Effector memory CD8-positive, alpha-beta T cell (primary cell): Measurements from ENCODE around the gene KIF14.

Source experiments
- ATAC-seq: fragments of 150-1000 bp; cut with Tn5 transposase; replicated peaks from 2 replicates; pipeline ENCODE4 v1.10.0; 2021; ENCODE audit warnings: mild to moderate bottlenecking, moderate library complexity
- DNase-seq, 3 experiments: peaks; one replicate each; pipeline ENCODE4 v3.0.0; 2021
- H3K27ac Mint-ChIP-seq, 2 donors: one replicate each; pipeline ENCODE4 v1.8.0; 2022; ENCODE audit warnings: mild to moderate bottlenecking in 2 of 2, mixed read lengths in 2 of 2, moderate library complexity in 2 of 2
- H3K27me3 Mint-ChIP-seq, 2 donors: one replicate each; pipeline ENCODE4 v1.8.0; 2022; ENCODE audit warnings: mixed read lengths in 2 of 2
- H3K36me3 Mint-ChIP-seq: one replicate; pipeline ENCODE4 v1.8.0; 2022; ENCODE audit warnings: mild to moderate bottlenecking, moderate library complexity, mixed read lengths; ENCODE audit not compliant: insufficient read depth
- H3K4me1 Mint-ChIP-seq, 2 donors: one replicate each; pipeline ENCODE4 v1.8.0; 2022; ENCODE audit warnings: low read depth in 2 of 2, mixed read lengths in 2 of 2
- H3K4me3 Mint-ChIP-seq, 2 donors: one replicate each; pipeline ENCODE4 v1.8.0; 2022; ENCODE audit warnings: mild to moderate bottlenecking in 2 of 2, mixed read lengths in 2 of 2, moderate library complexity in 2 of 2
- H3K9me3 Mint-ChIP-seq, 2 donors: one replicate each; pipeline ENCODE4 v1.8.0; 2022; ENCODE audit warnings: mixed read lengths in 2 of 2
- total RNA-seq, 9 experiments: gene quantifications; one replicate each; lab custom pipeline; 2026; lab: John Stamatoyannopoulos, UW

Gene KIF14, protein sequence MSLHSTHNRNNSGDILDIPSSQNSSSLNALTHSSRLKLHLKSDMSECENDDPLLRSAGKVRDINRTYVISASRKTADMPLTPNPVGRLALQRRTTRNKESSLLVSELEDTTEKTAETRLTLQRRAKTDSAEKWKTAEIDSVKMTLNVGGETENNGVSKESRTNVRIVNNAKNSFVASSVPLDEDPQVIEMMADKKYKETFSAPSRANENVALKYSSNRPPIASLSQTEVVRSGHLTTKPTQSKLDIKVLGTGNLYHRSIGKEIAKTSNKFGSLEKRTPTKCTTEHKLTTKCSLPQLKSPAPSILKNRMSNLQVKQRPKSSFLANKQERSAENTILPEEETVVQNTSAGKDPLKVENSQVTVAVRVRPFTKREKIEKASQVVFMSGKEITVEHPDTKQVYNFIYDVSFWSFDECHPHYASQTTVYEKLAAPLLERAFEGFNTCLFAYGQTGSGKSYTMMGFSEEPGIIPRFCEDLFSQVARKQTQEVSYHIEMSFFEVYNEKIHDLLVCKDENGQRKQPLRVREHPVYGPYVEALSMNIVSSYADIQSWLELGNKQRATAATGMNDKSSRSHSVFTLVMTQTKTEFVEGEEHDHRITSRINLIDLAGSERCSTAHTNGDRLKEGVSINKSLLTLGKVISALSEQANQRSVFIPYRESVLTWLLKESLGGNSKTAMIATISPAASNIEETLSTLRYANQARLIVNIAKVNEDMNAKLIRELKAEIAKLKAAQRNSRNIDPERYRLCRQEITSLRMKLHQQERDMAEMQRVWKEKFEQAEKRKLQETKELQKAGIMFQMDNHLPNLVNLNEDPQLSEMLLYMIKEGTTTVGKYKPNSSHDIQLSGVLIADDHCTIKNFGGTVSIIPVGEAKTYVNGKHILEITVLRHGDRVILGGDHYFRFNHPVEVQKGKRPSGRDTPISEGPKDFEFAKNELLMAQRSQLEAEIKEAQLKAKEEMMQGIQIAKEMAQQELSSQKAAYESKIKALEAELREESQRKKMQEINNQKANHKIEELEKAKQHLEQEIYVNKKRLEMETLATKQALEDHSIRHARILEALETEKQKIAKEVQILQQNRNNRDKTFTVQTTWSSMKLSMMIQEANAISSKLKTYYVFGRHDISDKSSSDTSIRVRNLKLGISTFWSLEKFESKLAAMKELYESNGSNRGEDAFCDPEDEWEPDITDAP (N-terminal part only)
- 0.40 to 5.1 (median 1.1) reads per million in 9 experiments for total RNA-seq

DNA sequence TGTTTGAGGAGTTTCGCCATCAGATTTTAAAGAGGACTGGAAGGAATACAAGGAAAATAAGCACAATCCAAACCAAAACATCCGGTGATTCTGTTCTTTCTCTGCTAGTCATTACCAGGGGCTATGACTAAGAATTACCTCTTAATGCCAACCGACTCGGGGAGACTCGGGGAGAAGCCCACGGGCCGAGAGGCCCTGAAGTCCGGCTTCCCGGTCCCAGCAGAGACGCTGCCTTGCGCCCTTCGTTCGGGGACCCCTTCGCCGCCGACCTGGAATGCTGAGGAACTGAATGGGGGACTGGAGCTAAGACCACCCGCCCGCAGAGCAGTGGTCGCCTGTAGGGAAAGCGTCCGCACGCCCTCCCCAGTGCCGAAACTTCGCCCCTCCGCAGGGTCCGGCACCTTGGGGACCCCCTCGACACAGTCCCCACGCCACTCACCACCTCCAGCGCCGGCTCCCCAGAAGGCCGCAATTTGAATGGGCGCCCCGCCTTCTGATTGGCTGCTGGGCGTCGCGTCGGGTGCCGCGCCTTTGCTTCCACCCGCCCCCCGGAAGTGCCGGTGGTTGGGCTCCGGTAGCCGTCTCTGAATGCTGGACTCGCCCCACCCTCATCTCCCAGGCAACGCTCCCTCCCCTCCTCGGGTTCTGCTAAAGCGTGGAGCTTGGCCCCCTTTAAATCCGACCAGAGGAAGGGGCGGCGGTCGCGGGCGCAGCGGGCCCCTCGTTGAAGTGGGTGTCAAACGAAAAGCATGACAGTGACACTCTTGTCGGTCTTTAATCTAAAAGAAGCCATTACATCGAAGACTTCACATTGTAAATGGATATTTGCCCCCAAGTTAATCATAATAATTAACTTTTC lies at the start of gene KIF14:
KIF14 (minus strand) TSS at position 479 of the 859 bp plus-strand sequence. CDS start 2,028 bp downstream, outside the sequence.
- H3K27me3 Mint-ChIP-seq = no peaks in the 10 kb centered on the region
- H3K4me3 Mint-ChIP-seq = peak within 1 kb of the TSS; percentile 94 to 97
- H3K27ac Mint-ChIP-seq = peak within 1 kb of the TSS; percentile 92 to 95
- no peaks in the 10 kb centered on the region for H3K9me3 Mint-ChIP-seq
- peaks cover 5% of the 10 kb centered on the region in 2 donors for H3K4me1 Mint-ChIP-seq
- peaks cover 5% of the 10 kb centered on the region for H3K36me3 Mint-ChIP-seq
- DNase-seq (peak; percentile 88 to 90 (median 88)), ATAC-seq (peak; percentile 99)

DNA sequence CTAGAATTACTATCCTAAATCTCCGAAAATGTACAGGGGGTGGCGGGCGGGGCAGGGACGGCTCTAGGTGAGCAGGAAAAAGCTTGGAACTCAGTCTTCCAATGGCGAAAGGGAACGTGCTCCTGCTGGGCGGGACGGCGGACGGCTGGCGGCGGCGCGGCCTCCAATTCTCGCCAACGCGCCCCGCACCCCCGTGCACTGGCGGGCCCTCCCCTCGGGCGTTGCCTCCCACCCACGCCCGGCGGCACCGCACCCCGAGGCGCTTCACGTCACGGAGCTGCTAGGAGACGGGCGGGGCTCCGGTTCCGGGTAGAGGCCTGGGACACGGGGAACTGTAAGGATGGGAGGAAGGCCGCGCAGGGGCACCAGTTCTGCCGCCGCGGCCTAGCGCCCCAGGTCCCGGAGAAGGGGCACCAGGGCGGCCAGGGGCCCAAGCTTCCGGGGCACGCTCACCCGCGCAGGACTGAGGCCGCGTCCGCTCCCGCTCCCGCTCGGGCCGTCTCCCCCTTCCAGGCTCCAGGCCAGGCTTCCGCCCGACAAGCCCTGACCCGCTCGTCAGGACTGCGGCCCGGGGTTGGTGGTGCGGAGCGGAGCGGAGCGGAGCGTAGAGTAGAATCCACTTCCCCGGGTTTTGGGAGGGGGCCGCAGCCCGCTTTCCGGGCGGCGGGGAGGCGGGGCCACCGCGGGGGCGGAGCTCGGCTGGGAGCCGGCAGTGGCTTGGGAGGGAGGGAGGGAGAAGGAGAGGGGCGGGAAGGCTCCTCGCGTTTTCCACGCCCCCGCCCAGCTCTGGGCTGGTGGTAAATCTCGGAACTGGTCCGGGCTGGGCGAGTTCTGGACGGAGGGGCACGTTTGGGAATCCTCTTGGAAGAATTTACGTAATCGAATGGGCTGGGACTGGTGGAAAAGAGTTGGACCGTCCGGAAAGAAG lies 49.0 kb upstream of the KIF14 start, which contains the start of gene DDX59:
DDX59 (minus strand) TSS at position 594 of the 928 bp plus-strand sequence. CDS start 3,167 bp downstream, outside the sequence.
- ATAC-seq = peak; percentile 87
- Mint-ChIP-seq H3K4me3 (peak within 1 kb of the TSS; percentile 97 to 98), H3K27me3 (no peaks in the 10 kb centered on the region), H3K4me1 (peaks cover 29 to 31% of the 10 kb centered on the region in 2 donors), H3K9me3 (no peaks in the 10 kb centered on the region), H3K27ac (peak within 1 kb of the TSS; percentile 95 to 96), H3K36me3 (peaks cover 19% of the 10 kb centered on the region)
- peak; percentile 81 to 86 (median 81) for DNase-seq

DNA sequence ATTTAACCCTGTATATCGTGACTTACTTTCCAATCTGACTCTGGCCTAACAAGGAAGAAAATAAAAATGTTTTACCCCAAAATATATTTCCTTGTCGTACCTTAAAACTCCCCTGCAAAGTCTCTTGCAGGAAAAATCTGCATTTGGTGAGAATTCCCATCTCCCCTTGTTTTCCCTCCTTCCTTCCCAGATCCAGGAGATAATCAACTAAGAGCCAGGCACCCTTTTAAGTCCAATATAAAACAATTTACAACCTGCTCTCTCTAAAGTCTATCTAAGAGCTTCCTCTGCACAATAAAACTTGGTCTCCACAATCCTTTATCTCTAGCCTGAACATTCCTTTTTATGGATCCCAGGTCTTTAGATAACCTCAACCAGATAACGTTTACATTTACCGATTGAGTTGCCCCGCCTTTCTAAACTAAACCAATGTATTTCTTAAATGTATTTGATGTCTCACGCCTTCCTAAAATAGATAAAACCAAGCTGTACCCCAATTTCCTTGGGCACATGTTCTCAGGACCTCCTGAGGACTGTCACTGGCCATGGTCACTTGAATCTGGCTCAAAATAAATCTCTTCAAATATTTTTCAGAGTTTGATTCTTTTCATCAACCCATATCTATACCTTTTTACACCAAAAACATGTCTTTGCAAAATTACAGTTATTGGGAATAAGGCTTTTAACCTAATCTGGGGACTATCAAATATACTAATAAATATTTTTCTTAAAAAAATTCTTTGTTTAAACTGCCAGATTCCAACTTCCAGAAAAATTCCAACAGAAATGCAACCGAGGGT lies 48.2 kb upstream of the KIF14 start:
- Mint-ChIP-seq H3K27me3 (no peaks in the 10 kb centered on the region), H3K4me1 (peaks cover 33 to 40% of the 10 kb centered on the region in 2 donors), H3K36me3 (peaks cover 20% of the 10 kb centered on the region), H3K4me3 (peak overlapping the region; percentile 97 to 98), H3K9me3 (no peaks in the 10 kb centered on the region), H3K27ac (peak overlapping the region; percentile 95 to 96)
- no peak for ATAC-seq
- no peak for DNase-seq

DNA sequence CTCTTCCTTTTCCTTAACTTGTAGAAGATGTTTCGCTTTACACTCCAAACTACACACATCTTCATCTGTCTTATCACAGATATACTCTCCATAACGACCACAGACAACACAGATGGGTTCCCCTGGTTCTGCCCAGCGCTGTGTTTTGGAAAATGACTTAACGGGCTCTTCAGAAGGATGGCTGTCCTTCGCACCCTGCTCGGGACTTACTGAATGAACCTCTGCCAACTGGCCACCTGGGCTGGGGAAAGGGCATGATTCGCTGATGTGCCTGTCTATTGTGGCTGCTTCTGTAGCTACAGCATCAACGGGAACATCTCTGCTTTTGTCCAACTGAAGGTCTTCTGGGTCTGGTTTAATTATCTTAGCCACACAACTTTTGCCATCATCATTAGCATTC lies 45.8 kb upstream of the KIF14 start:
- no peaks in the 10 kb centered on the region for H3K9me3 Mint-ChIP-seq
- no peaks in the 10 kb centered on the region for H3K27me3 Mint-ChIP-seq
- H3K36me3 Mint-ChIP-seq = peaks cover 33% of the 10 kb centered on the region
- H3K4me3 Mint-ChIP-seq = peak overlapping the region in 1 of 2 donors; percentile 19
- no peak overlapping the region for H3K27ac Mint-ChIP-seq
- ATAC-seq (no peak), DNase-seq (no peak)
- H3K4me1 Mint-ChIP-seq = peaks cover 36 to 58% of the 10 kb centered on the region in 2 donors

DNA sequence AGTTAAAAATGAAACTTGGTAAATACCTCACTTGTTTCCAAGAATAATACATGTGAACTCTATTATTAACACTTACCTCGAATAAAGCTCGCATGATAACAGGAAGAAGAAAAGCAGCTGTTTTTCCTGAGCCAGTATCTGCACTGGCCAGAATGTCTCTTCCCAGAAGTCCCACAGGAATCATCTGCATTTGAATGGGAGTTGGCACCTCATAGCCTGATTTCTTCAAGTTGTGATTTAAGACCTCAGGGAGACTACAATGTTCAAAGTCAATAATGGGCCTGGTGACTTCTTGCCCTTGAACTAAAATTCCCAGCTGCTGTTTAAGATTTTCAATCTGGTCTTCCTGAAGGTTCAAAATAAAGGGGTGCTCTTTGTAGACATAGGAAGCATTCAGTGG lies 45.3 kb upstream of the KIF14 start:
- Mint-ChIP-seq H3K36me3 (peaks cover 34% of the 10 kb centered on the region), H3K27ac (no peak overlapping the region), H3K4me3 (no peak overlapping the region)

DNA sequence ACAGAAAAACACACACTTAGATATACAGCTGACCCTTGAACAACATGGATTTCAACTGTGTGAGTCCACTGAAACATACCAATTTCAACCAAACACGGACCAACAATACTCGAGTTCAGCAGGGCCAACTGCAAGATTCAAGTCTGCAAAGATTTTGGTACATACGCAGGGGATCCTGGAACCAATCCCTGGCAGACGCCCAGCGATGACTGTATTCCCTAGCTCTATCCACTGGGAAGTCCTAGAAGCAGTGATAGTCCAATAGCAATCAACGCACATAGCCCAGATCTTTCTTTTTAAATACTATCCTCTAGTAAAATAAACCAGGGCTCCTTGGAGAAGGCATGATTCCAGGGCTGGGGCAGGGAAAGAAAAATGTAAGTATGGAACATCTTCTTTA lies 40.2 kb upstream of the KIF14 start:
- no peaks in the 10 kb centered on the region for H3K9me3 Mint-ChIP-seq
- peaks cover 18 to 41% of the 10 kb centered on the region in 2 donors for H3K4me1 Mint-ChIP-seq
- peaks cover 55% of the 10 kb centered on the region for H3K36me3 Mint-ChIP-seq
- ATAC-seq (no peak), DNase-seq (no peak)
- no peaks in the 10 kb centered on the region for H3K27me3 Mint-ChIP-seq
- no peak overlapping the region for H3K4me3 Mint-ChIP-seq
- H3K27ac Mint-ChIP-seq = peak overlapping the region in 1 of 2 donors; percentile 29

More for the DNA sequence above, 45.3 kb upstream of the KIF14 start:
- ATAC-seq (no peak), DNase-seq (no peak)
- no peaks in the 10 kb centered on the region for H3K9me3 Mint-ChIP-seq
- H3K27me3 Mint-ChIP-seq = no peaks in the 10 kb centered on the region
- peaks cover 37 to 59% of the 10 kb centered on the region in 2 donors for H3K4me1 Mint-ChIP-seq

DNA sequence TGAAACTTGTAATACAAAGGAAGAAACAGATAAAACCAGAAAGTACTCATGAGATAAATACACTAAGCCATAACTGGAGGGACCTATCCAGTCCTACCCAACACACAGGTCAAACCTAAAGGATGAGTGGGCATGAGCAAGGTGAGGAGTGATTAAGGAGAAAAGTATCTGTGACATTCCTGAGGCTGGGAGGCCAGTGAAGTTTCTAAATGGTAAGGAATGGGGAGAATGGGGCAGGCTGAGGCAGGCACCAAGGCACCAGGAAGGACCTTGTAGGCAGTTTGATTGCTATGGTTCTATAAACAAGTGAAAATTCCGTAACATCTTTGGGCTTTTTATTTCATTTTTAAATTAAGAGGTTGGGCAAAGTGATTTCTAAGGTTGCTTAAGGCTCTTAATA lies 38.7 kb upstream of the KIF14 start:
- DNase-seq = no peak
- H3K9me3 Mint-ChIP-seq = no peaks in the 10 kb centered on the region
- H3K27ac Mint-ChIP-seq = peak overlapping the region; percentile 29 to 30
- H3K36me3 Mint-ChIP-seq = peaks cover 60% of the 10 kb centered on the region
- H3K4me3 Mint-ChIP-seq = no peak overlapping the region
- no peak for ATAC-seq
- H3K4me1 Mint-ChIP-seq = peaks cover 11 to 39% of the 10 kb centered on the region in 2 donors
- no peaks in the 10 kb centered on the region for H3K27me3 Mint-ChIP-seq

DNA sequence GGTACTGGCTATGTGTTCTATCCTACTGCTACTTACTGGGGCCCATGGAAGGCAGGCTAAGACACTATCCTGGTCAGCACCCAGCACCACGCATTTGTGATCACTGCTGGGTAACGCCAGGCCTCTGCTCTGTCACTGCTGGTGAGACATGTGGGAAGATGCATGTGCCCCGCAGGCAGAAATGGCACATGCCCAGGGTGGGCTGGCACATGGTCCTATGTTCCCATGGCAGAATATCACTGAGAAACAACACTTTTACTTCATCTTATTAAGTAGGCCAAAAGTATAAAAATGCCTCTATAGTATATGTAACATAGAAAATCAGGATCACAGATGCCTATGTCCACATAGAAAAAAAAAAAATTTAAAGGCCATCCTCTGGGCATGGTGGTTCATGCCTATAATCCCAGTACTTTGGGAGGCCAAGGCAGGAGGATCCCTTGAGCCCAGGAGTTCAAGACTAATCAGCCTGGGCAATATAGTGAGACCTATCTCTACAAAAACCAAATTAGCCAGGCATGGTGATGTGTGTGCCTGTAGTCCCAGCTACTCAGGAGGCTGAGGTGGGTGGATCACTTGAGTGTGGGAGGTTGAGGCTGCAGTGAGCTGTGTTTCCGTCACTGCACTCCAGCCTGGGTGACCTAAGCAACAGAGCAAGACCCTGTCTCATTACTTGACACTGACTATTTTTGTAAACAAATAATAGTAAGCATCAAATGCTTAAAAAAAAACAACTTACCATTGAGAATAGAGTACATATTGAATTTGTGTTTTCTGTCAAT lies 37.7 kb upstream of the KIF14 start:
- DNase-seq = no peak
- Mint-ChIP-seq H3K4me1 (peaks cover 16 to 38% of the 10 kb centered on the region in 2 donors), H3K4me3 (no peak overlapping the region), H3K36me3 (peaks cover 67% of the 10 kb centered on the region), H3K9me3 (no peaks in the 10 kb centered on the region), H3K27ac (no peak overlapping the region), H3K27me3 (no peaks in the 10 kb centered on the region)
- no peak for ATAC-seq

DNA sequence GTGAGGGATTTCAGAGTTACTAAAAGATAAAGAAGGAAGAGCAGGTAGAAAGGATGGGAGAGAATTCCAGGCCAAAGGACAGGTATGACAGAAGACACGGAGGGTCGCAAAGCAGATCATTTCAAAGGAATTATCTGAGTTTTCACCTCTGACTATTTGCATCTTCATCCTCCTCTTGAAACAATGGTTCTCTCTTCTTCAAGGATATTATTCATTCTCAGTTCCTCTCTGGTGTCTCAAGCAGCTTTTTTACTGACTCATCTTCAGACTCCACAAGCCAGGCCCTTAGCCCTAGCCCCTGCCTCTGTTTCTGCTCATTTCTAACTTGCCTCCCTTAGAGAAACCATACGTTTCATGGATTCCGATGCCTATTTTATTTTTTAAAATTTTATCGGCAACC lies 34.1 kb upstream of the KIF14 start:
- Mint-ChIP-seq H3K4me3 (no peak overlapping the region), H3K36me3 (peaks cover 57% of the 10 kb centered on the region), H3K27me3 (no peaks in the 10 kb centered on the region), H3K9me3 (no peaks in the 10 kb centered on the region), H3K27ac (peak overlapping the region; percentile 3 to 86), H3K4me1 (peaks cover 13 to 20% of the 10 kb centered on the region in 2 donors)
- ATAC-seq = no peak
- no peak for DNase-seq

DNA sequence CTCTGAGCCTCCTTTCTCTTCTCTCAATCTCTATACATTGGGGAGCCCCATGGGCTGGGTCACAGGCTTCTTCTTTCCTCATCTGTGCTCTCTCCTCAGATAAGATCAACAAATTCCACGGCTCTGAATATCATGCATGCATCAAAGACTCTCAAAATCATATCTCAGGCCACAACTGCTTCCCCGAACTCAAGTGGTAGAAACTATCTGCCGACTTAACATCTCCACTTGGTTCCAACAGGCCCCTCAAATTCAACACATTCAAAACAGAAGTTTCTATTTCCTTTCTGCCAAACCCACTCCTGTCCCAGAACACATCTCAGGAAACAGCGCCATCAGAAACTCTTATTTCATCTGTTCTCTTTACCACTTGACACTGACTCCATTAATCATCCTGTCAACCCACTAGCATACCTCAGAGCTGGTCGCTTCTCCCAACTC lies 32.5 kb upstream of the KIF14 start:
- no peaks in the 10 kb centered on the region for H3K9me3 Mint-ChIP-seq
- DNase-seq (no peak), ATAC-seq (no peak)
- H3K4me1 Mint-ChIP-seq = peaks cover 13 to 20% of the 10 kb centered on the region in 2 donors
- H3K27me3 Mint-ChIP-seq = no peaks in the 10 kb centered on the region
- peak overlapping the region; percentile 3 to 86 for H3K27ac Mint-ChIP-seq
- peaks cover 58% of the 10 kb centered on the region for H3K36me3 Mint-ChIP-seq
- no peak overlapping the region for H3K4me3 Mint-ChIP-seq
